Activated CD8-positive, alpha-beta memory T cell treated with anti-CD3 and anti-CD28 coated beads, Interleukin-2, amount 10 ng/mL, durations not matched to agents 7 days and 5 days (primary cell): ENCODE measurements around the gene LNX2. TPM values are rescaled to one million over a fixed set of nuclear protein-coding genes. Genes with fewer than 3 reads are reported as not detected.

Experiments
- ATAC-seq: fragments of 150-1000 bp; cut with Tn5 transposase; one replicate; pipeline ENCODE4 v1.10.0; 2021; ENCODE audit warnings: moderate library complexity
- CTCF ChIA-PET: fragments of 350-600 bp; sonication (Branson Sonifier 250); formaldehyde crosslinking; loops from one replicate; lab custom pipeline; 2021; ENCODE audit warnings: antibody characterized with exemption; lab: Charles Lee
- DNase-seq: peaks from one replicate; pipeline ENCODE4 v3.0.0-alpha.2; 2020
- H3K27ac Mint-ChIP-seq: one replicate; pipeline ENCODE4 v1.8.0; 2021; ENCODE audit warnings: mild to moderate bottlenecking, mixed read lengths
- H3K27me3 Mint-ChIP-seq: one replicate; pipeline ENCODE4 v1.8.0; 2021; ENCODE audit warnings: mixed read lengths
- H3K36me3 Mint-ChIP-seq: one replicate; pipeline ENCODE4 v1.8.0; 2021; ENCODE audit warnings: mild to moderate bottlenecking, mixed read lengths
- H3K4me1 Mint-ChIP-seq: one replicate; pipeline ENCODE4 v1.8.0; 2021; ENCODE audit warnings: mixed read lengths
- H3K4me3 Mint-ChIP-seq: one replicate; pipeline ENCODE4 v1.8.0; 2021; ENCODE audit warnings: mild to moderate bottlenecking, moderate library complexity, mixed read lengths
- H3K9me3 Mint-ChIP-seq: one replicate; pipeline ENCODE4 v1.8.0; 2022; ENCODE audit warnings: low read depth, mixed read lengths
- total RNA-seq, 2 experiments: library from RNA; stranded (reverse); gene quantifications; one replicate each; pipeline ENCODE4 v1.2.3, GENCODE V29; 2021

LNX2 gene
- total RNA-seq, 2 experiments from 2014 or later = 5.9 to 6.6 TPM

GRCh38 chr13:27654059-27654458 lies 33.7 kb upstream of the LNX2 start:
- CTCF ChIA-PET = interaction anchor here (1.0 kb wide), 1 partner anchor 66 kb away, joined by 3 read pairs; no protein-coding TSS in a partner anchor
- Mint-ChIP-seq H3K27ac (no peak overlapping the region), H3K27me3 (no peaks in the 10 kb centered on the region), H3K9me3 (peaks cover 12% of the 10 kb centered on the region), H3K4me1 (peaks cover 2% of the 10 kb centered on the region), H3K36me3 (peaks cover 45% of the 10 kb centered on the region), H3K4me3 (no peak overlapping the region)
- no peak for ATAC-seq
- no peak for DNase-seq

DNA sequence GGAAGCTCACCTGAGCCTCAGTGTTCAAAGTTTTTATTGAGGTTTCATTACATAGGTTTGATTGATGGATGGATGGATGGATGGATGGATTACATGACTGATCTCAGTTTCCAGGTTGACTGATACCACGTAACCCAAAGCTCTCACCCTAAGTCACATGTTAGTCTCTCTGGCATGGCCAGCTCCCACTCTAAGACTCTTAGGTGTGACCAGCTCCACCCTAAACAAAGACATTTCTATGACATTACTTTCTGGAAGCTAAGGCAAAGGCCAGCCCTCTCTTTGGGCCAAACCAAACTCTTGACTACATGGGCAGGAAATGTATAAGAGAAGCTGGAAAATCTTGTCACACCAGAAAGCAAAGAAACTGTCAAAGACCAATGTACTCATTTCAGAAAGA lies 30.0 kb upstream of the LNX2 start:
- no peak for DNase-seq
- no peak overlapping the region for H3K27ac Mint-ChIP-seq
- ATAC-seq = no peak
- no peak overlapping the region for H3K4me3 Mint-ChIP-seq
- no peaks in the 10 kb centered on the region for H3K27me3 Mint-ChIP-seq
- H3K9me3 Mint-ChIP-seq = peaks cover 16% of the 10 kb centered on the region
- CTCF ChIA-PET = no interaction called here
- no peaks in the 10 kb centered on the region for H3K4me1 Mint-ChIP-seq
- H3K36me3 Mint-ChIP-seq = peaks cover 63% of the 10 kb centered on the region

GRCh38 chr13:27644302-27644701 lies 24.0 kb upstream of the LNX2 start:
- no peak overlapping the region for H3K27ac Mint-ChIP-seq
- no peaks in the 10 kb centered on the region for H3K27me3 Mint-ChIP-seq
- H3K4me3 Mint-ChIP-seq = no peak overlapping the region
- peaks cover 15% of the 10 kb centered on the region for H3K4me1 Mint-ChIP-seq
- ATAC-seq (no peak), DNase-seq (no peak)
- H3K36me3 Mint-ChIP-seq = peaks cover 41% of the 10 kb centered on the region
- CTCF ChIA-PET = interaction anchor here (0.9 kb wide), 1 partner anchor 9 kb away, joined by 3 read pairs; no protein-coding TSS in a partner anchor
- peaks cover 4% of the 10 kb centered on the region for H3K9me3 Mint-ChIP-seq

DNA sequence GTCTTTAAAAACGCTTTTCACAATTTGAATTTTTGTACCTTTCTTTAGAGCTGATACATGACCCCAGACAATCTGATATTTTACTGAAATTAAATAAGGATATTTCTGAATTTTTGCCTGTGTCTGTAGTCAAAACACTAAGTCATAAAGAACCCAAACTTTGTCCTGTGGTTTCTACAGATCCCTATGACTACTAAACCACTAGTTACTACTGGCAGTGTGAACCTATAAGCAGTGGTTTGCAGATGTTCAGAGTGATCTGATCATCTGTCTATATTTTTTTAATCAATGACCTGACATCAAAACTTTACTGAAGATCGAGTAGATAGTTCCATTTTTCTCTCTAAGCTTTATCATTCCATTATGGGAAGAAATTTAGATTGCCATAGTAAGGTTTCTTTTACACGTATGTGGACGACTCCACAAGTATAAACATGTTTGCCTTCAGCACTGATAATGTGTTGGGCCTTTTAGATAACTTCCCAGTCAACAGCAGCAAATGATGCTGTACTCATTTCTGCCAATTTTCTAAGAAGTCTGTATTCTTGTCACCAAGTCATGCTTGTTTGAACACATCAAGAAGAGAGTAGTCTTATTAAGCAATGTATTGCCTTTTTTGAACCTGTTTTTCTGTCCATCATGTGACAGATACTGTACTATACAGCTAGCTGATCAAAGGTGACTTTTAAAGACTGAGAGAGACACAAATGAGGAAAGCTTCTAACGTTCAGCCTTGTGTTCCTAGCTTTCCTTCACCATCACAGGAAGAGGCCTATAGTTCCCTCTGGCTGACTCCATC lies 23.2 kb upstream of the LNX2 start:
- Mint-ChIP-seq H3K27ac (no peak overlapping the region), H3K4me3 (no peak overlapping the region), H3K9me3 (peaks cover 4% of the 10 kb centered on the region), H3K36me3 (peaks cover 36% of the 10 kb centered on the region), H3K27me3 (no peaks in the 10 kb centered on the region), H3K4me1 (peaks cover 18% of the 10 kb centered on the region)
- ATAC-seq (no peak), DNase-seq (no peak)
- CTCF ChIA-PET = no interaction called here

DNA sequence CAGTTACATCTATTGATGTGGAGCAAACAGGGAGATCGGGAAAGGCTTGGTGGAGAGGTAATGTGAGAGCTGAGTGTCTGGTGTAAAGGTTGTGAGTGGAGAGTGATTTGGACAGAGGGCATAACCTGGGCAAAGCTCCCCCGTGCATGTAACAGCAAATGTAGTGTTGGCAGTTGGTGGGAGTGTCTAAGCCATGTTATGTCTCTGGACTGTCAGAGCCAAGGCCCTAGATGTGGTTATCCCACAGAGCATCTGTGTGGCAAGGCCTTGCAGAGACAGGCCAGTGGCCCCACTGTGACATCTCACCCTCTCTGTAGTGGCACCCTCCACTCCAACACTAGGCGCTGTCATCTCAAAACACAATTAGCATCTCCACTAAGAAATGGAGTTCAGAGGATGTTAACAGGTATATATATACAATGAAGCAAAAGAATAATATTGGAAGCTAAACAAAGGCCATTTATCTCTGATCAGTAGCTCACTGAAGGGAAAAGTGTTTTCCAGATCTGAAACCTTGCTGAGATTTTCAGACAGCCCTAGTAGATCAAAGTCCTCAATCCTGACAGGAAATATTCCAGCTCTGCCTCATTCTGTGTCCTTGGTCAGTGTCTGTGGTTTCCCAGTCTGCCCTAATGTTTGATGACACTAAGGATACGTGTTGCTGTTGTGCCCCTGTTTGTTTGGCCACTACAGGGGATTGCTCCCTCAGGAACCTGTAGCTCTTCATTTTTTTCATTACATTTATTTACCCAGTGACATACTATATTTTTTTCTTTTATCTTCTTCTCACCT lies 21.6 kb upstream of the LNX2 start:
- Mint-ChIP-seq H3K4me1 (peaks cover 24% of the 10 kb centered on the region), H3K27me3 (no peaks in the 10 kb centered on the region), H3K9me3 (peaks cover 4% of the 10 kb centered on the region), H3K27ac (no peak overlapping the region), H3K4me3 (no peak overlapping the region), H3K36me3 (peaks cover 33% of the 10 kb centered on the region)
- CTCF ChIA-PET = no interaction called here
- no peak for DNase-seq
- no peak for ATAC-seq

DNA sequence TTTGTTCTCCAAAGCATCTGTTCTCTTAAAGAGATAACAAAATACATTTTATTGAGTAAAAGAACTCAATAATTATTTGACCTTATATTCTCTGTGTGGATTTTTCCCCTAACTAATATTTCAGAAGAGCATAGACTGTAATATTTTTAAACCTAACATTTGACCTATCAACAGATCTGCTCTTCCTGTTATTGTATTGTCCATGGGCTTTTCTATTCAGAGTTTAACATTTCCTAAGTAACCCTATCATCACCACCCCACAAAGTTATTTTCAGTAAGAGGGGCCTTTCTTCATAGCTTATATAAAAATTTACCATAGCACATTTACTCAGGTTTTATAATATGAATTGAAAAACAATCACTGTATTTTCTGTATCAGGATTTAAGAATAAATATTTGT lies 18.9 kb upstream of the LNX2 start:
- peaks cover 16% of the 10 kb centered on the region for H3K36me3 Mint-ChIP-seq
- H3K4me1 Mint-ChIP-seq = peaks cover 32% of the 10 kb centered on the region

DNA sequence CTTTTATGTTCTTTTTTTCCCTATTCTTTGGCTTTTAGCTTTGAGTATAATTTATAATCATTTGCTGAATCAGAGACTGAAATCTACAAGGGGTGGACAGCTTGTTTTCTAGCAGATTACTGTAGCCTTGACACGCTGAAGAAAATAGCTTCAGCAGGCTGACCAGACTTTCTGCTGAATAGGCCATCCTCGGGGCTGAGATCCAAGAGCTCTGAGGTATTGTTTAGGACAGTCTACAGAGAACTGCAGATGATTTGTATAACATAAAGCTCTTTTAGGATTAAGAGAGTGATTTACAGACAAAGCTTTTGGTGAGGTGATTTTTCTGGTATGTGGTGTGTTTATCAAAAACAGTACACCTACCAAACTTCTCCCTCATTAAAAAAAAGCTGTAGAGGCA lies 18.2 kb upstream of the LNX2 start:
- peaks cover 29% of the 10 kb centered on the region for H3K4me1 Mint-ChIP-seq
- DNase-seq (no peak), ATAC-seq (no peak)
- peaks cover 16% of the 10 kb centered on the region for H3K36me3 Mint-ChIP-seq
- no peaks in the 10 kb centered on the region for H3K27me3 Mint-ChIP-seq
- no peaks in the 10 kb centered on the region for H3K9me3 Mint-ChIP-seq
- no peak overlapping the region for H3K4me3 Mint-ChIP-seq
- CTCF ChIA-PET = interaction anchor here (0.5 to 1.2 kb wide), 3 partner anchors 11 to 275 kb away, joined by 3 read pairs; no protein-coding TSS in a partner anchor
- H3K27ac Mint-ChIP-seq = no peak overlapping the region

More for the DNA sequence above, 18.9 kb upstream of the LNX2 start:
- no peak overlapping the region for H3K4me3 Mint-ChIP-seq
- H3K9me3 Mint-ChIP-seq = no peaks in the 10 kb centered on the region
- CTCF ChIA-PET = interaction anchor here (1.2 kb wide), 1 partner anchor 49 kb away, joined by 3 read pairs; no protein-coding TSS in a partner anchor
- DNase-seq = no peak
- no peak overlapping the region for H3K27ac Mint-ChIP-seq
- no peaks in the 10 kb centered on the region for H3K27me3 Mint-ChIP-seq
- no peak for ATAC-seq

GRCh38 chr13:27638001-27638400 lies 17.7 kb upstream of the LNX2 start:
- H3K36me3 Mint-ChIP-seq = peaks cover 19% of the 10 kb centered on the region
- ATAC-seq (no peak), DNase-seq (no peak)
- no peaks in the 10 kb centered on the region for H3K27me3 Mint-ChIP-seq
- H3K4me1 Mint-ChIP-seq = peaks cover 24% of the 10 kb centered on the region
- no peaks in the 10 kb centered on the region for H3K9me3 Mint-ChIP-seq
- H3K27ac Mint-ChIP-seq = no peak overlapping the region
- CTCF ChIA-PET = interaction anchor here (0.5 to 1.2 kb wide), 3 partner anchors 11 to 274 kb away, joined by 3 read pairs; no protein-coding TSS in a partner anchor
- H3K4me3 Mint-ChIP-seq = no peak overlapping the region

GRCh38 chr13:27637289-27637626 lies 16.9 kb upstream of the LNX2 start:
- Mint-ChIP-seq H3K4me3 (no peak overlapping the region), H3K27ac (no peak overlapping the region), H3K36me3 (peaks cover 24% of the 10 kb centered on the region), H3K9me3 (no peaks in the 10 kb centered on the region), H3K4me1 (peaks cover 22% of the 10 kb centered on the region), H3K27me3 (no peaks in the 10 kb centered on the region)
- ATAC-seq (no peak), DNase-seq (no peak)
- CTCF ChIA-PET = interaction anchor here (0.7 kb wide), 1 partner anchor 17 kb away, joined by 4 read pairs; the partner anchor contains the start of gene LNX2

GRCh38 chr13:27636589-27637288 lies 16.4 kb upstream of the LNX2 start:
- Mint-ChIP-seq H3K4me1 (peaks cover 22% of the 10 kb centered on the region), H3K4me3 (no peak overlapping the region)

DNA sequence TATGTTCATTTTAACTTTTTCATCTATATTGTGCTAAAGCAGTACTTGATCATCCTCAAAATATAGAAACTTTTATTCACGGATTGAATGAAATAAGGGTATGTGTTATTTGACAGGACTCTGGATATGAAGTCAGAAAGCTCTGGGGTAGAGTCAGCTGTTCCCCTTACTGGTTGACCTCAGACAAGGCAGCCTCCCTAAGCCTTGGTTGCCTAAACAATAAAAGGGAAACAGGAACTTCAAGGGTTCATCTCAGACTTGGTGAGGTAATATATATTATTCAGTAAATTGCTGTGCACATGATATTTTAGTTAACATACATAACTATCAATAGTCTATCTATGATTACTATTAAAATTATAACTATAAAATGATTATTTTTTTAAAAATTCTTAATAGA lies 14.9 kb upstream of the LNX2 start:
- ATAC-seq (no peak), DNase-seq (no peak)
- Mint-ChIP-seq H3K4me1 (peaks cover 30% of the 10 kb centered on the region), H3K36me3 (peaks cover 33% of the 10 kb centered on the region), H3K4me3 (no peak overlapping the region), H3K9me3 (no peaks in the 10 kb centered on the region), H3K27me3 (no peaks in the 10 kb centered on the region), H3K27ac (no peak overlapping the region)
- CTCF ChIA-PET = no interaction called here

More at GRCh38 chr13:27636589-27637288, 16.4 kb upstream of the LNX2 start:
- H3K27me3 Mint-ChIP-seq = no peaks in the 10 kb centered on the region
- H3K9me3 Mint-ChIP-seq = no peaks in the 10 kb centered on the region
- H3K27ac Mint-ChIP-seq = peak overlapping the region; percentile 38
- DNase-seq (no peak), ATAC-seq (no peak)
- CTCF ChIA-PET = interaction anchor here (0.7 kb wide), 1 partner anchor 16 kb away, joined by 4 read pairs; the partner anchor contains the start of gene LNX2
- H3K36me3 Mint-ChIP-seq = peaks cover 27% of the 10 kb centered on the region

DNA sequence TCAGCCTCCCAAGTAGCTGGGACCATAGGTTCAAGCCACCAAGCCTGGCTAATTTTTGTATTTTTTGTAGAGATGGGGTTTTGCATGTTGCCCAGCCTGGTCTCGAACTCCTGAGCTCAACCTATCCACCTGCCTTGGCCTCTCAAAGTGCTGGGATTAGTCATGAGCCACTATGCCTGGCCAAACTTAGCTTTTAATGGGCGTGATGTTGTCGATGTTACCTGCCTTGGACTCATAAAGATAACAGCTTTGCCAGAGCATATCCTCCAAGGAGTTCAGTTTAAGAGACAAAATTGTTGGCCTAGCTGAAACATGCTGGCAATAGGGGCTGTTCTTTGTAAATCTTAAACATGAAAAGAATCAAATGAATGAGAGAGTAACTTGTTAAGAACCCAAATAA lies 14.5 kb upstream of the LNX2 start:
- Mint-ChIP-seq H3K27ac (no peak overlapping the region), H3K4me1 (peaks cover 30% of the 10 kb centered on the region), H3K27me3 (no peaks in the 10 kb centered on the region), H3K9me3 (no peaks in the 10 kb centered on the region), H3K36me3 (peaks cover 33% of the 10 kb centered on the region), H3K4me3 (no peak overlapping the region)
- CTCF ChIA-PET = interaction anchor here (0.6 to 0.7 kb wide), 2 partner anchors 122 to 644 kb away, joined by 3 read pairs; no protein-coding TSS in a partner anchor
- ATAC-seq = no peak
- no peak for DNase-seq

GRCh38 chr13:27634231-27634630 lies 13.9 kb upstream of the LNX2 start:
- DNase-seq (no peak), ATAC-seq (no peak)
- H3K27me3 Mint-ChIP-seq = no peaks in the 10 kb centered on the region
- H3K27ac Mint-ChIP-seq = no peak overlapping the region
- CTCF ChIA-PET = interaction anchor here (0.6 to 0.7 kb wide), 2 partner anchors 123 to 644 kb away, joined by 3 read pairs; no protein-coding TSS in a partner anchor
- H3K9me3 Mint-ChIP-seq = no peaks in the 10 kb centered on the region
- H3K4me3 Mint-ChIP-seq = no peak overlapping the region
- peaks cover 30% of the 10 kb centered on the region for H3K4me1 Mint-ChIP-seq
- H3K36me3 Mint-ChIP-seq = peaks cover 29% of the 10 kb centered on the region
